RWPE2 (cell line): Measurements from ENCODE around the gene ACSL3.

Experiments used
- ATAC-seq: fragments of 200-7000 bp; cut with Tn5 transposase; 3 replicates; pipeline ENCODE4 v1.9.1; 2021; ENCODE audit warnings: low read depth
- DNase-seq: peaks from one replicate; pipeline ENCODE4 v3.0.0-alpha.2; 2020; ENCODE audit warnings: low spot score
- H3K27ac ChIP-seq: fragments of 450-650 bp; 2 replicates; pipeline ENCODE4 v1.5.1; 2017; ENCODE audit warnings: mild to moderate bottlenecking; ENCODE audit not compliant: poor library complexity, severe bottlenecking
- H3K27me3 ChIP-seq: fragments of 250-450 bp; sonication (Bioruptor Pico); 2 replicates; pipeline ENCODE4 v1.5.1; 2021; ENCODE audit warnings: mild to moderate bottlenecking, moderate library complexity; ENCODE audit not compliant: insufficient read depth, poor library complexity, severe bottlenecking
- H3K36me3 ChIP-seq: fragments of 250-450 bp; sonication (Bioruptor Pico); 2 replicates; pipeline ENCODE4 v1.5.1; 2020; ENCODE audit warnings: low read depth, mild to moderate bottlenecking, moderate library complexity
- H3K4me1 ChIP-seq: fragments of 250-450 bp; sonication (Bioruptor Pico); 2 replicates; pipeline ENCODE4 v1.5.1; 2021; ENCODE audit warnings: mild to moderate bottlenecking, moderate library complexity; ENCODE audit not compliant: insufficient read depth, poor library complexity, severe bottlenecking
- H3K4me3 ChIP-seq: fragments of 250-450 bp; sonication (Bioruptor Pico); 2 replicates; pipeline ENCODE4 v1.5.1; 2021; ENCODE audit warnings: mild to moderate bottlenecking, moderate library complexity; ENCODE audit not compliant: severe bottlenecking
- H3K9me3 ChIP-seq: fragments of 250-450 bp; sonication (Bioruptor Pico); 2 replicates; pipeline ENCODE4 v1.5.1; 2021; ENCODE audit warnings: mild to moderate bottlenecking, moderate library complexity; ENCODE audit not compliant: severe bottlenecking
- CTCF ChIP-seq: fragments of 450-650 bp; IDR thresholded peaks from one replicate; pipeline ENCODE4 v1.5.1; 2017; ENCODE audit warnings: mild to moderate bottlenecking, moderate library complexity; ENCODE audit not compliant: poor library complexity, severe bottlenecking

Gene ACSL3

GRCh38 chr2:222899413-222900181, 38.8 kb downstream of the ACSL3 start:
- Histone ChIP-seq H3K4me3 (no peak overlapping the region), H3K4me1 (peaks cover 59% of the 10 kb centered on the region), H3K27me3 (no peaks in the 10 kb centered on the region), H3K27ac (peak overlapping the region; percentile 55), H3K9me3 (no peaks in the 10 kb centered on the region), H3K36me3 (peaks cover 51% of the 10 kb centered on the region)
- ATAC-seq (peak; percentile 22; the same call in 1 of the 3 replicates), DNase-seq (no peak)
- TF ChIP-seq CTCF: no peak

DNA sequence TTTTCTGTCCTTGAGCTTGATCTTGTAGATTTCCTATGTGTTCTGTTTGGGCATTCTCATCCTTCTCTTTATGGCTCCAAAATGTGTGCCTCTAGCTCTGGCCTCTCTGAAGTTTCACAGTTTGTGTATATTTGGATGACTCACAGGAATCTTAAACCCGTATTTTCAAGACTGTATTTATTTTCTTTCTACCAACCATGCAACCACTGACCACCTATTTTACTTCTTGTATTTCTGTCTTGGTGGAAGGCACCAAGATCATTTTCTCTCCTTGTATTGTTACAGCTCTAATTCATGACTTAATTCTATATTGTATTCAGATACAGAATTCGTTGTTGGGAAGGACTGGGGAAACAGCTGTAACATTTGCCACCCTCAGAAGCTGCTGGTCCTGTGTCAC, 39.5 kb downstream of the ACSL3 start:
- TF ChIP-seq CTCF: no peak
- Histone ChIP-seq H3K9me3 (no peaks in the 10 kb centered on the region), H3K27ac (peak overlapping the region; percentile 55), H3K36me3 (peaks cover 53% of the 10 kb centered on the region), H3K4me1 (peaks cover 58% of the 10 kb centered on the region), H3K4me3 (no peak overlapping the region), H3K27me3 (no peaks in the 10 kb centered on the region)
- peak; percentile 11; the same call in 1 of the 3 replicates for ATAC-seq
- no peak for DNase-seq

GRCh38 chr2:222902660-222903059, 41.8 kb downstream of the ACSL3 start:
- H3K27ac ChIP-seq: peak overlapping the region; percentile 55
- H3K27me3 ChIP-seq: no peaks in the 10 kb centered on the region
- TF ChIP-seq CTCF: no peak
- H3K4me1 ChIP-seq: peaks cover 58% of the 10 kb centered on the region
- ATAC-seq: no peak
- H3K9me3 ChIP-seq: no peaks in the 10 kb centered on the region
- DNase-seq: no peak
- peaks cover 74% of the 10 kb centered on the region for H3K36me3 ChIP-seq
- no peak overlapping the region for H3K4me3 ChIP-seq

DNA sequence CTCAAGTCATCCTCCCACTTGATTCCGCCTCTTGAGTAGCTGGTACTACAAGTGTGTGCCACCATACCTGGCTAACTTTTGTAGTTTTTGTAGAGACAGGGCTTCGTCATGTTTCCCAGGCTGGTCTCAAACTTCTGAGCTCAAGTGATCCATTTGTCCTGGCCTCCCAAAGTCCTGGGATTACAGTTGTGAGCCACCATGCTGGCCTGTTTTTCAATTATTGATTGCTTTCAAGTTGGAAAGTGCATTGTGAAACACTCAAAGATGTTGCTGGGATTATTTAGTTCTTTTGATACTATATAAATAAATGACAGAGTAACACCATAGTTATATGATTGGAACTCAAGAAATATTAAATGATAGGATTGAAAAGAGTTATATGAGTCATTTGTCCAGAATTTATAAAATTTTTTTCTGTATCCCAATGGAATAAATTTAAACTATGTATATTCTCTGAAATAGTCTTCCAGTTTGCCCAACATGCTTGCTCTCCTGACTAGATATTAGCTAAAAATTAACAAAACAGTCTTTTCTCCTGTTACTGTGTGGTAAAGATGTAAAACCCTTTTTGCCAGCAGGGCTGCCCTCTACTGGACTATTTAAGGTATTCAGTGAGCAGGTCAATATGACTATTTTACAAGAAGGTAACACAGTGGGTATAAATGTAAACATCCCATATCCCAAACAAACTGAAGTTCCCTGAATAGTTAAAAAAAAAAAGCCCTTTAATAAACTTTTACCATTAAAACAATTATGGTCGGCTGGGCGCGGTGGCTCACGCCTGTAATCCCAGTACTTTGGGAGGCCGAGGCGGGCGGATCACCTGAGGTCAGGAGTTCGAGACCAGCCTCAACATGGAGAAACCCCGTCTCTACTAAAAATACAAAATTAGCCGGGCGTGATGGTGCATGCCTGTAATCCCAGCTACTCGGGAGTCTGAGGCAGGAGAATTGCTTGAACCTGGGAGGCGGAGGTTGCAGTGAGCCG, 42.7 kb downstream of the ACSL3 start:
- H3K4me1 ChIP-seq: peaks cover 51% of the 10 kb centered on the region

More for the DNA sequence above, 42.7 kb downstream of the ACSL3 start:
- no peaks in the 10 kb centered on the region for H3K27me3 ChIP-seq
- DNase-seq: no peak
- peak overlapping the region; percentile 55 for H3K27ac ChIP-seq
- no peaks in the 10 kb centered on the region for H3K9me3 ChIP-seq
- peak; percentile 26; the same call in 2 of the 3 replicates for ATAC-seq
- no peak overlapping the region for H3K4me3 ChIP-seq
- peak; percentile 90 for TF ChIP-seq CTCF
- H3K36me3 ChIP-seq: peaks cover 78% of the 10 kb centered on the region
